Neural crest cell (in vitro differentiated cells): ENCODE data around the gene SLC25A19. TPM values are rescaled to one million over a fixed set of nuclear protein-coding genes. Genes with fewer than 3 reads are reported as not detected.

Experiments used
- DNase-seq: peaks from one replicate; pipeline ENCODE4 v3.0.0; 2021; ENCODE audit warnings: low read depth, mixed read lengths, low spot score
- H3K27ac Mint-ChIP-seq: one replicate; pipeline ENCODE4 v1.8.0; 2021; ENCODE audit warnings: mild to moderate bottlenecking, mixed read lengths; ENCODE audit not compliant: unreplicated experiment
- H3K27me3 Mint-ChIP-seq: 2 replicates; pipeline ENCODE4 v1.8.0; 2021; ENCODE audit warnings: low read depth, mild to moderate bottlenecking, mixed read lengths
- H3K36me3 Mint-ChIP-seq: 2 replicates; pipeline ENCODE4 v1.8.0; 2021; ENCODE audit warnings: low read depth, mild to moderate bottlenecking, mixed read lengths
- H3K4me1 Mint-ChIP-seq: 2 replicates; pipeline ENCODE4 v1.8.0; 2021; ENCODE audit warnings: mixed read lengths
- H3K4me3 Mint-ChIP-seq: one replicate; pipeline ENCODE4 v1.8.0; 2021; ENCODE audit warnings: mild to moderate bottlenecking, mixed read lengths
- H3K9me3 Mint-ChIP-seq: 2 replicates; pipeline ENCODE4 v1.8.0; 2021; ENCODE audit warnings: mixed read lengths
- CTCF ChIP-seq: fragments of 200-600 bp; sonication (generic); conservative IDR thresholded peaks from 2 replicates; pipeline ENCODE4 v1.5.0; 2021; ENCODE audit warnings: antibody characterized with exemption, mild to moderate bottlenecking
- total RNA-seq: library from RNA; stranded (reverse); gene quantifications from 2 replicates; pipeline ENCODE4 v1.2.1, GENCODE V29; 2021

SLC25A19 gene
- total RNA-seq, 1 donor from 2014 or later, result 18.6 TPM

DNA sequence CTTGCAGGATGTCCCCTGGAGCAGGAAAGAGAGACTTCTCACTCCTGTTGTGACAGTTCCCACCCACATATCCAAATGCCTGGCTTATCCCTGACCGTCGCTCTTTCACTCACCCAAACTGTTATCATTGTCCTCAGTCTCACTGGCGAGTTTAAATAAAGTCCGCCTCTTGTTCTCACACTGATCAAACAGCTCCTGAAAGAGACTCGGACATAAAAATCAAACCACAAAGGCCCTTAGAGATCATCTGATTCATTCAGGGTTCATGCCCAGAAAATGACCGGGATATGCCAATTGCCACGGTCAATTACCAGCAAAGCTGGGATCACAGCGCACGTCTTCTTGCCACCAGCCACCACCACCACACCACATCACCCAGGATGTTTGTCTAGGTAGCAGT, 47.7 kb downstream of the SLC25A19 start:
- DNase-seq, result no peak
- H3K4me1 Mint-ChIP-seq, result no peaks in the 10 kb centered on the region
- no peak for TF ChIP-seq CTCF
- peaks cover 13% of the 10 kb centered on the region for H3K36me3 Mint-ChIP-seq
- no peaks in the 10 kb centered on the region for H3K9me3 Mint-ChIP-seq
- no peaks in the 10 kb centered on the region for H3K27me3 Mint-ChIP-seq
- H3K27ac Mint-ChIP-seq, result no peak overlapping the region
- peak overlapping the region; percentile 14 for H3K4me3 Mint-ChIP-seq

GRCh38 chr17:75241143-75241430, 48.1 kb downstream of the SLC25A19 start:
- no peak for TF ChIP-seq CTCF
- Mint-ChIP-seq H3K4me3 (no peak overlapping the region), H3K4me1 (no peaks in the 10 kb centered on the region), H3K36me3 (peaks cover 13% of the 10 kb centered on the region), H3K27ac (no peak overlapping the region), H3K9me3 (no peaks in the 10 kb centered on the region), H3K27me3 (no peaks in the 10 kb centered on the region)
- no peak for DNase-seq

GRCh38 chr17:75240394-75241142, 48.7 kb downstream of the SLC25A19 start:
- DNase-seq, result peak; percentile 29
- H3K27ac Mint-ChIP-seq, result no peak overlapping the region
- no peaks in the 10 kb centered on the region for H3K27me3 Mint-ChIP-seq
- H3K4me3 Mint-ChIP-seq, result peak overlapping the region; percentile 54
- H3K4me1 Mint-ChIP-seq, result no peaks in the 10 kb centered on the region
- TF ChIP-seq CTCF, result peak; percentile 61
- H3K9me3 Mint-ChIP-seq, result no peaks in the 10 kb centered on the region
- peaks cover 13% of the 10 kb centered on the region for H3K36me3 Mint-ChIP-seq

- no peak for DNase-seq
- no peaks in the 10 kb centered on the region for H3K27me3 Mint-ChIP-seq
- TF ChIP-seq CTCF, result no peak
- no peak overlapping the region for H3K27ac Mint-ChIP-seq
- peak overlapping the region; percentile 54 for H3K4me3 Mint-ChIP-seq
- H3K36me3 Mint-ChIP-seq, result peaks cover 13% of the 10 kb centered on the region
- H3K9me3 Mint-ChIP-seq, result no peaks in the 10 kb centered on the region
- H3K4me1 Mint-ChIP-seq, result no peaks in the 10 kb centered on the region
These were observed 49.3 kb downstream of the SLC25A19 start for GRCh38 chr17:75239778-75240393.

GRCh38 chr17:75239214-75239613, 50.0 kb downstream of the SLC25A19 start:
- Mint-ChIP-seq H3K27me3 (no peaks in the 10 kb centered on the region), H3K4me1 (no peaks in the 10 kb centered on the region), H3K36me3 (peaks cover 13% of the 10 kb centered on the region), H3K4me3 (no peak overlapping the region), H3K9me3 (no peaks in the 10 kb centered on the region), H3K27ac (no peak overlapping the region)
- DNase-seq, result no peak
- no peak for TF ChIP-seq CTCF
